ENCODE results near the gene FIG4. TPM values are rescaled to one million over a fixed set of nuclear protein-coding genes. Genes with fewer than 3 reads are reported as not detected.
"Not testable (repeated sequence)": the region's sequence is repeated elsewhere in the genome, so short reads cannot be mapped to it uniquely, and the experiment has no call there.

The FIG4 gene
- total RNA-seq, 1 experiment from 2014 or later: 15.7 TPM

- Histone ChIP-seq H3K79me2 (ENCODE audit: insufficient read depth, low read length) (no peaks in the 10 kb centered on the region), H3K9ac (ENCODE audit: low read length) (no peak overlapping the region), H3K4me1 (ENCODE audit: control insufficient read depth in 1 of 2, insufficient read depth in 2 of 2, low read length in 2 of 2) (no peaks in the 10 kb centered on the region), H3K4me2 (ENCODE audit: low read length) (no peak overlapping the region), H3K36me3 (ENCODE audit: control insufficient read depth in 1 of 2, insufficient read depth in 2 of 2, low read length in 2 of 2) (no peaks in the 10 kb centered on the region), H3K27ac (ENCODE audit: low read depth, low read length) (no peak overlapping the region), H3K4me3 (replicated peaks in 1 of 2; ENCODE audit: low read depth in 1 of 2, low read length in 2 of 2) (no peak overlapping the region), H3K9me2 (ENCODE audit: insufficient read depth) (no peaks in the 10 kb centered on the region), H4K20me1 (ENCODE audit: insufficient read depth) (no peaks in the 10 kb centered on the region), H3K9me3 (ENCODE audit: control insufficient read depth in 1 of 2, insufficient read depth in 1 of 2, low read depth in 1 of 2, low read length in 2 of 2) (no peaks in the 10 kb centered on the region), H3K27me3 (ENCODE audit: insufficient read depth, low read length) (no peaks in the 10 kb centered on the region), H2AFZ (ENCODE audit: low read depth, low read length, poor library complexity, severe bottlenecking) (no peak overlapping the region)
- POLR2A ChIA-PET: no interaction called here
- TF ChIP-seq SRF (IDR thresholded peaks at IDR 0.05; ENCODE audit: low read depth) (no peak), ATF3 (IDR thresholded peaks at IDR 0.05) (no peak), CTCF (IDR thresholded peaks at IDR 0.05 in 2 of 3, conservative IDR thresholded peaks at IDR 0.05 in 1 of 3; ENCODE audit: borderline replicate concordance in 1 of 3, insufficient read depth in 1 of 3, low read depth in 2 of 3, low read length in 2 of 3) (no peak), CEBPB (IDR thresholded peaks at IDR 0.05; ENCODE audit: low read depth) (no peak), SP1 (IDR thresholded peaks at IDR 0.05; ENCODE audit: low read depth) (no peak), RAD21 (IDR thresholded peaks at IDR 0.05; ENCODE audit: low read depth) (no peak), ZFX (IDR thresholded peaks at IDR 0.05) (no peak), EZH2 (IDR thresholded peaks at IDR 0.05) (no peak)
- intact Hi-C loops (cut with micrococcal nuclease): no loop called here
- CTCF ChIA-PET: no interaction called here
- no peak for DNase-seq (ENCODE audit: low read depth, low spot score)
- no peak for ATAC-seq
- RAD21 ChIA-PET (ENCODE audit: low non-redundant PET in 1 of 2, low total read pairs in 2 of 2, uncharacterized antibody in 2 of 2, unreplicated experiment in 2 of 2): no interaction called here
- BruUV-seq (replicated peaks): no TSS peak
Observed at GRCh38 chr6:109826551-109826950, 135.5 kb downstream of the FIG4 start.

- H2AFZ ChIP-seq (ENCODE audit: low read depth, low read length, poor library complexity, severe bottlenecking); intact Hi-C loops (cut with micrococcal nuclease); H3K79me2 ChIP-seq (ENCODE audit: insufficient read depth, low read length); ATAC-seq; H3K9me2 ChIP-seq (ENCODE audit: insufficient read depth); H4K20me1 ChIP-seq (ENCODE audit: insufficient read depth); BruUV-seq (replicated peaks); H3K9me3 ChIP-seq (ENCODE audit: control insufficient read depth in 1 of 2, insufficient read depth in 1 of 2, low read depth in 1 of 2, low read length in 2 of 2); H3K27me3 ChIP-seq (ENCODE audit: insufficient read depth, low read length); H3K4me2 ChIP-seq (ENCODE audit: low read length); H3K27ac ChIP-seq (ENCODE audit: low read depth, low read length); RAD21 ChIA-PET (ENCODE audit: low non-redundant PET in 1 of 2, low total read pairs in 2 of 2, uncharacterized antibody in 2 of 2, unreplicated experiment in 2 of 2); DNase-seq (ENCODE audit: low read depth, low spot score); H3K4me3 ChIP-seq (replicated peaks in 1 of 2; ENCODE audit: low read depth in 1 of 2, low read length in 2 of 2); H3K36me3 ChIP-seq (ENCODE audit: control insufficient read depth in 1 of 2, insufficient read depth in 2 of 2, low read length in 2 of 2); H3K9ac ChIP-seq (ENCODE audit: low read length); H3K4me1 ChIP-seq (ENCODE audit: control insufficient read depth in 1 of 2, insufficient read depth in 2 of 2, low read length in 2 of 2); POLR2A ChIA-PET; CTCF ChIA-PET: not testable (repeated sequence)
Observed at GRCh38 chr6:109831352-109831751, 140.3 kb downstream of the FIG4 start.

Data from HCT116 (cell line).